ENCODE measurements around the gene CRMP1.

Gene CRMP1

DNA sequence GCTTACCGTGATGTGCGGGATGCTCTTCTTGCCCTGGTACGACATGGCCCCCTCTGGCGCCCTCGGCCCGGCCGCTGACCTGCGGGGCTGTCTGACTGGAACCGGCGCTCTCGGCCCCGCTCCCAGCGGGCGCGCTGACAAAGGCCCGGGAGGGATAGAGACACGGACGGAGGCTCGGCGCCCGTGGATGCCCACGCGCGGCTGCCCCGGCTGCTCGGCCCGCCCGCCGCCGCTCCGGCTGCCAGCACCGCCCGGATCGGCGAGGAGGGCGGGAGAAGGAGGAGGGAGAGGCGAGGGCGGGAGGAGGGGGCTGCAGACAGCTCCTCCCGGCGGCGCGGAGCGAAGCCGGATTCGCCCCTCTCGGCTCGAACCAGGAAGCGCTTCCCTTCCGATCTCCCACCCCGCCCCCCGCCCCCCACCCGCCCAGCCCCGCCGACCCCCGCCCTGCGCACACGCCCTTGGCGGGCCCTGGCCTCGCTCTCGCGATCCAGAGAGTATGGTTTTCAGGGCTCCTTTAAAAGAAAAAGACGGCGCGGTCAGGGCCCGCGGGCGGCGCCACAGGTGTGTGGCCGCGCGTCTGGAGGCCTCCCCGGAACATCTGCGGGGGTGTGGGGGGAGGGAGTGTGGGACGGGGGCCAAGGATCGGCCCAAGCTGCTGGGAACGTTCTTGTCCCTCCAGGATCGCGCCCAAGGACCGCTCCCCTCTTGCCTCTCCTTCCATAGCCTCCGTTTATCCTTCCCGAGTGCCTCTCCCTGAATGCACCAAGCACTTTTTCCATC lies 4.5 kb downstream of the CRMP1 start:
- no peak for DNase-seq (ENCODE audit: low read depth in 2 of 2)

DNA sequence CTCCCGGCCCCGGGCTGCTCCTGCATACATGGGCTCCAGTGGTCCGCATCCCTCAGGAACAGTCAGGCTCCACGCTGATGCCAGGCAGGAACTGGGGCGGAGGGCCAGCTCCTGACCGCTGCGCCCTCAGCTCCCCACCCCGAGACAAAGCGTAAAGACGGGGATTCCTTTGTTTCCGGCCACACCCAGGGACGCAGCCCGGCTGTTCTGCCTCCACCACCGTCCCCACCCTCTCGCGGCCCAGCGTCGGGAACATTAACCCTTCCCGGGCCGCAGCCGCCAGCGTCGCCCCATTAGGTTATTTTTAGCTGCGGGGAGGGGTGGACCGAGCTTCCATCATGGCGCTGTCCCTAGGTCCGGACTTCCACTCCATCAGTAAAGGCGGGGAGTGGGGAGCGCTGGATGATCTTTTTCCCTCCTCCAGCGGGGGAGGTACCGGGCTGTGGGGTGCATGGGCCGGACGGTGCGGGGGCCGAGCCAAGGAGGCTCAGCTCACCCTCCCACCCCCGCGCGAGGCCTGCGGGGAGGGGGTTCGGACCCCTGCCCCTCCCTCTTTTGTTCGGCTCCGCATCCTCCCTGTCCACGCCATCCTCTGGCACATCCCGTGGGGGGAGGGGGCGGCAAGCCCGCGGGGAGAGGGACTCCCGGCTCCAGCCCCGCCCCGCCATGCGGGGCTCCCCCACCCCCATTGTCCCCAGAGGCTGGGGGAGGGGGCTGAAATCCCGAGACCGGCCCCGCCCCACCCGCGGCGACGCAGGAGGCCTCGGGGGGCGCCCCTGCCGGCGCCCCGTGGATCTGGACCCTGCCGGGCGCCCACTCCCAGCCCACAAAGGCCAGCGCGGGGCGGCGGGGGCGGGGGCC lies 5.3 kb downstream of the CRMP1 start:
- DNase-seq (ENCODE audit: low read depth in 2 of 2), result no peak

DNA sequence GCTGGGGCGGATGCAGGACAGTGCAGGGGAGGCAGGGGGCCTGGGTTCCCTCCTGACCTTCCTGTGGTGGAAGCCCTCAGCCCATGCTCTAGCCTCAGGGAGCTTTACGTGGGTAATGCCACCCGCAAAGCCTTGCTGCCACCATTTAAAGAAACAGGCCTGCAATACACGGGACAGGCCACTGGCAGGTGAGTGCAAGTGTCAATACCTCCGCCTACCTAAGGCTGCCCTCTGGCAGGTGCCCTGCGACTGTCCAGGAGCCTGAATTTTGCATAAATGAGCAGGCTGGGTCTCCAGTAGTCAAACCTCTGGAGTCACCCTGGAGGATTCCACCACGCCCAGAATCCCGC lies 5.9 kb downstream of the CRMP1 start:
- DNase-seq (ENCODE audit: low read depth in 2 of 2), result no peak

DNA sequence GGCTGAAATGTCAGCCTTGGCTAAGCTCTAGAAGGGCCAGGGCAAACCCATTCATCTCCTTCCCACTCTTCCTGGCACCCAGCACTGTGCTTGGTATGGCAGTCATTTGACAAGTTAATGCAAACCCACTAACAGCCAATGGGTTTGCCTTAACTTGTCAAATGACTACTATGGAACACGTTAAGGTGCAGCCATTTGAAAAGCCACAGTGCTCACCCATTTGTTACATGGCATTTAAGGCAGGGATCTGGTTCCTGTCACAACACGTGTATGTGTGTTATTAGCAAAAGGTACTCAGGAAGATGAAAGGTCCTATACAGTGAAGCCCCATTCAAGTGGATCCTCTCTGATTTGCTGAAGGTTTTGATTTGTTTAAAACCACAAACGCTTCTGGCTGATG lies 7.2 kb downstream of the CRMP1 start:
- no peak for DNase-seq (ENCODE audit: low read depth in 2 of 2)

DNA sequence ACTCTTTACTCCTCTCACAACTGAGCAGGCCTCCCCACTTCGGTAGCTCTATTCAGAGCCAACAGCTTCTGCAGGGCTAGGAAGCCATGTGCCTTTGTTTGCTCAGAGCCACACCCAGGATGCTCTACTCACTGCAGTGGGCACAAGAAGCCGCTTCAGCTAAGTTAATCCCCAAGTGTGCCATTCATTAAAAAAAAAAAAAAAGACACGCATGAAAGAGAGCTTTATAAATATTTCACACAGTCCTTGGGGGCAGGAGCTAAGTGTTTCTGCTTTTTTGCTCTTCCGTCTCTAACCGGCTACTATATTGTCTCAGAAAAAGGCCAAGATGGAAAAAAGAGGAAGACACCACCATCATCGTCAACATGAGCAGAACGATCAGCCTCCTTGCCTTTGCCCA lies 8.1 kb downstream of the CRMP1 start:
- no peak for DNase-seq (ENCODE audit: low read depth in 2 of 2)

DNA sequence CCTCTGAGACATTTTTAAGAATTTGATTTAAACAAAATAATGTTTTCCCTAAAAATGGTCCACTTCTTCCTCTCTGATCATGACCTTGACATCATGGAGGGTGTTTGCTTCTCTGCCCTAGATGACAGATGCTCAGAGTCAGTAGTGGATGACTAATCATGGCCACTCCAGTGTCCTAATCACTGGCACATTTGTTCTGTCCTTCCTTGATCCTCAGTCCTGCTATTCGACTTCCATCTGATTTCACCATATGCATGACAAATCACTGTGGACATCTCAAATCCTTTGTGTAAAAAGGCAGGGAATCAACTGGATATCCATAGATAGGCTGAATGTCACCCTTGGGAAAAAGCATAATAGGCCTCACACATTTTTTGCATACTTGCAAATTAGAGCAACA lies 9.0 kb downstream of the CRMP1 start:
- no peak for DNase-seq (ENCODE audit: low read depth in 2 of 2)

DNA sequence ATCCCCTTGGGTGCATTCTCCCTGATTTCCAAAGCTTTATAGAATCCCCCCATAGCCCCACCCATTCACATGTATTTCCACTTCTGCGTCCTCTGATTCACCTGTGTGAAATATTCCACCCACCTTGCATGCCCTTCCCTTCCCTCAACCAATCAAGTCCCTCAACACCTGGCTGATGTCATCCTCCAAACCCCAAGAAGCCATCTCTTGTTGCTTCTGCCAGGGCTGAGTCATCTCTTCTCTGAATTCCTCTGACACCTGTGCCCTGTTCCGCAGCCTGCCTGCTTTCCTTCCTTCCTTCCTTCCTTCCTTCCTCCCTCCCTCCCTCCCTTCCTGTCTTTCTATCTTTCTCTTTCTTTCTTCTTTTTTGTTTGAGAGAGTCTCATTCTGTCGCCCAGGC lies 9.9 kb downstream of the CRMP1 start:
- no peak for DNase-seq (ENCODE audit: low read depth in 2 of 2)

DNA sequence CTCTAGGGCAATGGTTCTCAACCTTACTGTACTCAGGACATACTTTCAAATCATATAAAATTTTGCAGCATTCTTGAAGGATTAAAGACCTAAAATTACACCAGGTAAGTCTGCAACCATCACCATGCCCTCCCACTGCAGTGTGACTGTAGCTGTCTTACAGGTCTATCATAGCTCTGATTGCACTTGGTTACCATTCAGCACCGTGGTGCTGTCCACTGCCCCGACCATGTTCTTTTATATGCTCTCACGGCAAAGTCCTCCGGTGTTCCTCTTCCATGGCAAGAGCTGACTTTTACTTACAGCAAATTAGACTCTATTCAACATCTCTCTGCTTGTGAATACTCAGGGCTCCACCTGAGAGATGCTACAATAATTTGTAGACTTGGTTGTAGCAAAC lies 11.5 kb downstream of the CRMP1 start:
- DNase-seq (ENCODE audit: low read depth in 2 of 2), result no peak

DNA sequence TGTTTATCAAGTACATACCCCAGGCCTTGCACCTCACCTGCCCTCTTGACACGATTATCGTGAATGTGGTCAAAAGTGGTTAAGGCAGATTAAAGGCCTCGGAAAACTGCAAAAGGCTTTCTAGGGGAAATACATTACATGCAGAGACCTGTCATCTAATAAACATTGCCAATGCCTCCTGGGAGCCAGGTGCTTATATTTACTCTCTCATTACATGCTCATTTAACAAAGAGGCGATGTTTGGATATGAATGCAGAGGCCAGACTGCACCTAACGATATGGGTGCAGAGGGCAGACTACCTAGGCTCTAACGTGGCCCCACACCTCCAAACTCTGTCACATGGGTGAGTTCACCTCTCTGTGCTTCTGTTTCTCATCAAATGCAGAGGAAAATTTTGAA lies 14.5 kb downstream of the CRMP1 start:
- no peak for DNase-seq (ENCODE audit: low read depth in 2 of 2)

DNA sequence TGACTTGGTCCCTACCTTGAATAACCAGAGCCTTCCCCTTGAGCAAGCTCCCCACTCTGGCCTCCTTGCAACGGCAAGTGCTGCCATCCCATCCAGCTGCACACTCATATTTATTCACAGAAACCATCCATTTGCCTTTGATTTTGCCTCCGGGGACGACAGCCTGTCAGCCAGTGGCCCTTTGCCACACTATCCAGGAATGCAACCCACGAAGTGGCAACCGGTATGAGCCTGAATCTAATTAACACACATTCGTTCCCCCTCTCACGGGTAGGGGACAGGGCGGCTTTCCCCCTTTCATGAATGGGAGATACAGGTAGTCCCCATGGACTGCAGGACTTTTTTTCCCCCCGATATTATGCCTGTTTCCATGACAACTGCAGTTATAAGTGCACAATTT lies 15.5 kb downstream of the CRMP1 start:
- DNase-seq (ENCODE audit: low read depth in 2 of 2), result no peak

DNA sequence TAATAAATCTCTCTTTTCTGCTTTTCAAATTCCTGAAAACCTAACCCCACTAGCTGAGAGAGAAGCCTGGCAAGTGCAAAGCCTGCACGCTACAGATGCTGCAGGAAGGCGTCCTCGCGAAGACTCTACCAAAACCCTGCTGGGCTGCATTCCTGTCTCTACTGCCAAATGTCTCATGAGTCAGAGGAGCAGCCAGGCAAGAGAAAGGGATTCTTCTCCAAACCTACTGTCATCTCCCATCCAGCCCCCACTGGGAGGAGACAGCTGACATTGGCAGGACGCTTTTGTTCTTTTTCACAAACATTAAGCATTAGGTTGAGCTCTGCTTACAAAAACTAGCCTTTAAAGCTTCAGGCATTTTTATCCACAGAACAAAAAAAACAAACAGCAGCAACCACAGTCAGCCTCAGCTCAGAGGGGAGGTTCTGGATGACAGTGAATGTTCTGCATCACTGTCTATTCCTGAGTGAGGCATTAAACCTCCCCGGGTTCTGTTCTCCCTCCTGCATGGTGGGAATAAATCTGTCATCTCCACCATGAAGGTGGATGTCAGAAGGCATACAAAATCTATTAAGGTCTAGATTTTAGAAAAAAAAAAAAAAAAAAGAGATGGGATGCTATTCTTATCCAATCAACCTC lies 18.0 kb downstream of the CRMP1 start:
- DNase-seq (ENCODE audit: low read depth in 2 of 2), result no peak

DNA sequence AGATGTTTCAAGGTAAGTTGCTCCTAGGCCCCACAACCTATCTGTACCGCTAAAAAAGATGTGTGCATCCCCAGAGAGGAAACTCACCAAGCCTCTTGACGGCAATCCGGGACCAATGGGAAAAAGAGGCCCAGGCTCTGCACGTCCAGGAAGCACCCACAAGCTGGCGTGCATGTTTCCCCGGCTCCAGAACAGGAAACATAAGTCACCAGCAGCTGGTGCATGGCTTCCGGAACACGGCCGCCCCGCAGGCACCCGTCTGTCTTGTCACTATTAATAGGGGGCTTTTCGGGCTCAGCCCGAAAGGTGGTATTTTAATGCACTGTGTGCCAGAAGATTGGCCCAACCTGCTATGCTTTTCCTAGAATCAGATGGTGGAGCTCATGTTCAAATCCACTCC lies 22.2 kb downstream of the CRMP1 start:
- DNase-seq (ENCODE audit: low read depth in 2 of 2), result no peak

DNA sequence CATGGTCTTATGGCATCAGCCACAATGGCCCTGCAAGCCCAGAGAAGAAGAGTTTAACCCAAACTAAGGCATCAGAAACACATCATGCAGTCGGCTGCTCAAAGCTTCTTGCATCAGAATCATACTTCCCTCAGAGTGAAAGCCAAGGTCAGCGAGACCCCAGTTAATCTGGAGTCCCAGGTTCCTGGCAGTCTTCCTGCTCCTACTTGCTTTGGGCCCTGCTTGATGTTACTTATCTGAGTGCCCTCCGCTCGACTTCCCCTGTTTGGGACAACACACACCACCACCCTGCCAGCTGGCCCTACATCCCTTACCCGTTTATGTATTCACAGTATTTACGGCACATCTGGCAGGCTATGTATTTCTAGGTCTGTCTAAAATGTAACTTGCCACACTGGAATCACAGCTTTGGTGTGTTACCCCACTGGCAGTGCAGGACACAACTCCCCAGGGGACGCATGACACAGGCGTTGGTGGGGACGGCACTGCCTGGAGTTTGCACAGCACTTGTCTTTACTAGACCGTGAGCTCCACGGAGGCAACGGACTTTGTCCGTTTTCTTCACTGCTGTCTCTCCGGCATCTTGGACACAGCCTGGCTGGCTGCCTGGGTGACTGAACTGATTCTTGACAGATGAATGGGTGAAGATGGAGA lies 22.8 kb downstream of the CRMP1 start:
- DNase-seq (ENCODE audit: low read depth in 2 of 2), result no peak

DNA sequence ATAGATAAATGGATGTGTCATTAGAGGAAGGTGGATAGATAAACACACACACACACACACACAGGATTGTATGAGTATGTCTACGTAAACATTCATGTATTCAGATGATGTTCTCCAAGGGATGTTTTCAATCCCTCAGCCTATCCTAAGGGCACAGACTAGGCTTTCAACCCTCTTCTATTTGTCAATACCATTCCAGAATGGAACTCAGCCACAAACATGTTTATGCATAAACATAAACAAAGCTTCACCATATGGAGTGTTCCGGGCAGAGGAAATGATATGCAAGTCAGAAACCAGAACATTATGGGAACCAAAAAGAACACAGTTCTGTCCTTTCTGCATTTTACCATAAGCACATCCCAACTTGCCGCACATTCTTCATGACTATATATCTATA lies 25.0 kb downstream of the CRMP1 start:
- DNase-seq (ENCODE audit: low read depth in 2 of 2), result no peak

DNA sequence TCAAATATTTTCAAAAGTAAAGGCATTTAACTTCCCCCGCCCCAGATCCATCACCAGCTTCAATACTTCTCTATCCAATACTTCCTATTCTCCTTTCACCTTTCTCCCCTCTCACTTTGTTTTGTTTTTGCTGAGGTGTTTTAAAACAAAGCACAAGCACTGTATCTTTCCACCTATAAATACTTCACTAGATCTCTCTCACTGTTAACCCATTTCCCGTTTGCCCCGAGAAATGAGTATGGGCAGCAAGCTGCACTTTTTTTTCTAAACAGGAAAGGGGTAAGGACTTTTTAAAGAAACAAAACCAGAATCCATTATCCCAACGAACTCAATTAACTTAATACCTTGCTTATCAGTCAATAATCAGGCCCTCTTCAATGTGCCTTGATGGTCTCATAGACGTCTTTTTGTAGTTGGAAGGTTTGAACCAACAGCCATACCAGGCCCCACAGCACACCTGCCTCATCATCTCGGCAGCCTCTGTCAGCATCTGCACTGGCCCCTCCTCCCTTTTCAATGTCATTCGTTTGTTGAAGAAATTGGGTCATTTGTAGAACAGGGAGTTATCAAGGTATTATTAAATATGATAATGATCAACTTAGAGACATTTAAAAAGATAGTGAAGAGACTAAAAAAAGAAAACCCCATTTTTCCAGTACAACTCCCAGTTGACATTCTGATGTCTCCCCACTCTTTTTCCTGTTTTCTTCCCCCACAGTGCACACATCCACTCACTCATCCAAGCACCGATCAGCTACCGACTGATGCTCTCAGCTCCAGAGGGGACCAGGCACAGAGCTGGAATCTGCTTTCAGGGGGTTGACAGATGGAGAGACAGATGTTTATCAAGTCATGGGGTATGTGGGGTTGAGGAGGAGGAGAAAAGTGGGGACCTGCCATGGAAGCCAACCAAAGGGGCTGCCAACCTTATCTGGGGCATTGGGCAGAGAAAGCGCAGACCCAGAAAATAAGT lies 25.8 kb downstream of the CRMP1 start:
- DNase-seq (ENCODE audit: low read depth in 2 of 2), result no peak

DNA sequence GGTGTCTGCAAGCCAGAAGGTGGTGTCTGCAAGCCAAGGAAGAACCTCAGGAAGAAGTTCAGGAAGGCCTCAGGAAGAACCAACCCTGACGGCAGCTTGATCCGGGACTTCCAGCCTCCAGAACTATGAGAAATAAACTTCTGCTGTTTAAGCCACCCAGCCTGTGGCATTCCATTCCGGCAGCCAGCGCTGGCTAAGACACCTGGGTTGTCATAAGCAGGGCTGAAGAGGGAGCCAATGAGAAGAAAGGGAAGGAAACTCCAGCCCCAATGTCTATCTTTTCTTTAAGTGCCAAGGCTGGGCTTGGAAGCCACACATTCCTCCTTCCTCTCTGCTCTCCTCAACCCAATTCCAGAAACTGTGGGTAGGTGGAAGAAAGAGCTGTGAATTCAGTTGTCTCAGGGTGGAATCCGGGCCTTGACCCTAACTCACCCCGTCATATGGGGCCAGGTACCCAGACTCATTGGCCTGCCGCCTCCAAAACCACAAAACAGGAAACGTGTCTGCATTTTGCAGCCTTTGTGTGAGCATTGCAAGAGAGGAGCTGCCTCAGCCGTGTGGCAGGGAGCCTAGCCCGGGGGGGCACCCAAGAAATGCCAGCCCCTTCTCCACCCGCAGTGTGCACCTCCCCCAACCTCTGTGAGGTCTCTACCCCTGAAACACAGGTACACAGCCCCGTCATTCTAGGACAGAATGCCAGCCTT lies 26.8 kb downstream of the CRMP1 start:
- no peak for DNase-seq (ENCODE audit: low read depth in 2 of 2)

DNA sequence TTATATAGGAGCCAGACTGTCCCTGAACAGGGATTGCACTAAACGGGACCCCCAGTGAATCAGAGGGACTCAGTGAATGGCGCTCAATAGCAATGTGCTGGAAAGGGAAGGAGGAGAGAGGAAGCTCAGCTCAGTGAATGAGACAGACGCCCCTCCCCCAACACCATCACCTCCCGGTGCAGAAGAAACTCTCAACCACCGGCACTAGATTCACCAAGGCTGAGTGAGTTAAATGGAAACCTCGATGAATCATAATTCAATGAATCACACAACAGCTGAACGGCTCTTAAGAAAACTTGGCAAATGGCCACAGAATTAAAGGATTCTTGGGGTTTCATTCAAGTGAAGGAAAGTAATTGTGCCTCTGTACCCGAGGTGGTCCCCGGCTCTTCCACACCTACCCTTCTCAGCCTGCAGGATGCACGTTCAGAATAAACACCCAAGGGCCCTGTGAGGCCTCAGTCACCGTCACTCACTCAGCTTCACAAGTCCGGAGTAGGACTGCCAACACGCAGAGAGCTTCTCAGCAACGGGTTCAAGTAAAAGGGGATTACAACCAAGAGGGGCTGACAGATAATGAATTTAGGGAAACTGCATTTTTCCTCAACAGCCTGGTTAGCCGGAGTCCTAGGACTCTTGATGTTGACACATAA lies 29.3 kb downstream of the CRMP1 start:
- DNase-seq (ENCODE audit: low read depth in 2 of 2), result no peak

DNA sequence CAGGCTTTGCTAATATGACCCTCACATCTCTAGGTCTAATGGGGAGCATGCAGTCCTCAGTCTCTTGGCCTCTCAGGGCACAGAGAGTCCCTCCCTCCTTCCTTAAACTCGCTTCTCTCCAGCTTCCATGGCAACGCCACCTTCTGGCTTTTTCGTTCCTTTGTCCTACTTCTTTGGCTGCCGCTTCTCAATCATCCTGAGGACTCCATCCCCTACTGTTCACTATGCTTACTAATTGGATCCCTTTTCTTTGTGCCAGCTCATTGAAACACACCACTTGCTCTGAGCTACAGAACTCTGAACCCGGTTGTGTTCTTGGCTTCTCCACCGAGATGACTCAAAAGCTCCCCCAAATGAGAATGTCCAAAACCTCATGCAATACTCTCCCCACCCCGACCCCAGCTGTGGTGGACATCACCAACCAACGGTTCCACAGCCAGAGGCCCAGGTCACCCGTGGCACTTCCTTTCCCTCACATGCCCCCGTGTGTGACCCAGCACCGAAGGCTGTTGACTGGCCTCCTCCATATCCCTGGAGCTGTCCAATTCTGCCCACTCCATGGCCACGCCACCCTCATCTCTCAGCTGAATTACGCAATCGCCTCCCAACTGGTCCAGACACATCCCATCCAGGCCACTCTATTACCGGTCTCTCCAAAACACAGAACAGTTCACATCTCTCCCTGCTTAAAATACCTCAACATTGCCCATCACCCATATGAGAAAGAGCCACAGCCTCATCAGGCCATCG lies 34.7 kb downstream of the CRMP1 start:
- DNase-seq (ENCODE audit: low read depth in 2 of 2), result no peak

DNA sequence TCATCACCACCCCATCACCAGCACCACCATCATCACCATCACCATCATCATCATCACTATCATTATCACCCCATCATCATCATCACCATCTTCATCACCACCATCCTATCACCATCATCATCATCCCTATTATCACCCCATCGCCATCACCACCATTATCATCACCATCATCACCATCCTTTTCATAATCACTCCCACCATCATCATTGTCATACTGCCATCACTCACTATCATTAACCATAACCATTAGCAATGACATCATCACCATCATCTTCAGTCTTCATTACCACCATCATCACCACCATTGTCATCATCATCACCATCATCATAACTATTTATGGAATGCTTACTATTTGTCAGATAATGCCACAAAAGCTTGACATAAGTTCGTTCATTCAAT lies 35.7 kb downstream of the CRMP1 start:
- DNase-seq (ENCODE audit: low read depth in 2 of 2), result no peak
